Measurements from ENCODE around the gene DCLK1.

DNA sequence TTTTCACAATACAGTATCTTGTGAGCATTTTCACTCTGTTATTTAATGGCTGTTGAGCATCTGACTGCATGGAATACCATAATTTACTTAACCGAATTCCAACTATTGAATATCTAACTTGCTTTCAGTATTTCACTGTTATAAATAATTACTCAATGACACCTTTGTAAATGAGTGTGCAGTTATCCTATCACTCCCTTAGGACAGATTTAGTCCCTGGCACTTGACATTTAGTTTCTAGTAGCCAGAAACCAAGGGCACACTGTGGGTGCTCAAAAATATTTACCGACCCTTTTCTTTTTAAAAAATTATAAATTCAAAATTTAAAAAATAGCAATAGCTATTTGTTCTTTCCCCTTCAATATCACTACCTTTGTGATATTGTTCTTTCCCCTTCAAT, 258.8 kb downstream of the DCLK1 start:
- TF ChIP-seq, protein P1, sequence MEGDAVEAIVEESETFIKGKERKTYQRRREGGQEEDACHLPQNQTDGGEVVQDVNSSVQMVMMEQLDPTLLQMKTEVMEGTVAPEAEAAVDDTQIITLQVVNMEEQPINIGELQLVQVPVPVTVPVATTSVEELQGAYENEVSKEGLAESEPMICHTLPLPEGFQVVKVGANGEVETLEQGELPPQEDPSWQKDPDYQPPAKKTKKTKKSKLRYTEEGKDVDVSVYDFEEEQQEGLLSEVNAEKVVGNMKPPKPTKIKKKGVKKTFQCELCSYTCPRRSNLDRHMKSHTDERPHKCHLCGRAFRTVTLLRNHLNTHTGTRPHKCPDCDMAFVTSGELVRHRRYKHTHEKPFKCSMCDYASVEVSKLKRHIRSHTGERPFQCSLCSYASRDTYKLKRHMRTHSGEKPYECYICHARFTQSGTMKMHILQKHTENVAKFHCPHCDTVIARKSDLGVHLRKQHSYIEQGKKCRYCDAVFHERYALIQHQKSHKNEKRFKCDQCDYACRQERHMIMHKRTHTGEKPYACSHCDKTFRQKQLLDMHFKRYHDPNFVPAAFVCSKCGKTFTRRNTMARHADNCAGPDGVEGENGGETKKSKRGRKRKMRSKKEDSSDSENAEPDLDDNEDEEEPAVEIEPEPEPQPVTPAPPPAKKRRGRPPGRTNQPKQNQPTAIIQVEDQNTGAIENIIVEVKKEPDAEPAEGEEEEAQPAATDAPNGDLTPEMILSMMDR (IDR thresholded peaks at IDR 0.05): no peak
- no peak for TF ChIP-seq POLR2A (IDR thresholded peaks at IDR 0.05)
